HL-60 (cell line): ENCODE measurements around the gene EGR4.

Experiments
- DNase-seq, 2 experiments: peaks; one replicate each; pipeline ENCODE4 v3.0.0-alpha.2; 2010 to 2020; ENCODE audit warnings: low read depth in 1 of 2, low spot score in 1 of 2
- H3K27ac ChIP-seq: fragments of 250-450 bp; sonication (Bioruptor Pico); replicated peaks from 2 replicates; pipeline ENCODE4 v1.5.1; 2020; ENCODE audit warnings: mild to moderate bottlenecking, moderate library complexity
- H3K27me3 ChIP-seq: fragments of 250-450 bp; sonication (Bioruptor Pico); 2 replicates; pipeline ENCODE4 v1.5.1; 2021; ENCODE audit warnings: mild to moderate bottlenecking, moderate library complexity; ENCODE audit not compliant: insufficient read depth, poor library complexity, severe bottlenecking
- H3K4me3 ChIP-seq: replicated peaks from 2 replicates; pipeline ENCODE4 v1.5.1; 2011; ENCODE audit warnings: mild to moderate bottlenecking, control low read depth, low read length; ENCODE audit not compliant: insufficient read depth
- CTCF ChIP-seq: IDR thresholded peaks from one replicate; pipeline ENCODE4 v1.5.1; 2011; ENCODE audit warnings: low read length, control low read depth, inconsistent platforms; ENCODE audit not compliant: insufficient read depth
- GABPA ChIP-seq: IDR thresholded peaks from 2 replicates; pipeline ENCODE4 v1.6.1; 2012; ENCODE audit warnings: low read depth
- POLR2AphosphoS5 ChIP-seq: IDR thresholded peaks from 2 replicates; pipeline ENCODE4 v1.6.1; 2012; ENCODE audit warnings: low read depth
- REST ChIP-seq: IDR thresholded peaks from 2 replicates; pipeline ENCODE4 v1.6.1; 2012; ENCODE audit warnings: low read depth; ENCODE audit not compliant: insufficient replicate concordance
- SPI1 ChIP-seq: IDR thresholded peaks from 2 replicates; pipeline ENCODE4 v1.6.1; 2012; ENCODE audit warnings: low read depth, mild to moderate bottlenecking, borderline replicate concordance

EGR4 gene

GRCh38 chr2:73337828-73338227 is 44.5 kb upstream of the EGR4 start:
- Histone ChIP-seq H3K27ac (no peak overlapping the region), H3K27me3 (no peaks in the 10 kb centered on the region), H3K4me3 (no peak overlapping the region)
- DNase-seq, result no peak
- no peak for TF ChIP-seq POLR2AphosphoS5

DNA sequence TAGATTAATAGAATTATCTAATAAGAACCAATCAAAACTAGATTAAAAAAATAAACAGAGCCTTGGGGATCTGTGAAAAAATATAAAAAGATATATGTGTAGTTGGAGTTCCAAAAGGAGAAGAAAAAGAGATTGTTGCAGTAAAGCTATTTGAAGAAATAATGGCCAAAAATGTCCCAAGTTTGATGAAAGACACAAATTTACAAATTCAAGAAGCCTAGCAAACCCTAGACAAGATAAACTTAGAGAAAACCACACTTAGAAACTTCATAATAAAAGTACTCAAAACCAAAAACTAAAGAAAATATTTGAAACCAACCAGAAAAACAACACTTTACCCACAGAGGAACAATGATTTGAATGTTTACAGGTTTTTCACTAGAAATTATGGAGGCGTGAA is 41.3 kb upstream of the EGR4 start:
- Histone ChIP-seq H3K27me3 (no peaks in the 10 kb centered on the region), H3K27ac (no peak overlapping the region), H3K4me3 (no peak overlapping the region)
- TF ChIP-seq SPI1, result no peak
- no peak for TF ChIP-seq GABPA
- TF ChIP-seq POLR2AphosphoS5, result no peak
- TF ChIP-seq CTCF, result no peak
- TF ChIP-seq REST, result no peak
- DNase-seq, result no peak

- no peaks in the 10 kb centered on the region for H3K27me3 ChIP-seq
- DNase-seq, result no peak
These were observed 40.7 kb upstream of the EGR4 start for GRCh38 chr2:73334045-73334444.

More at GRCh38 chr2:73334045-73334444, 40.7 kb upstream of the EGR4 start:
- no peak overlapping the region for H3K4me3 ChIP-seq
- TF ChIP-seq GABPA (no peak), CTCF (no peak), SPI1 (no peak), REST (no peak), POLR2AphosphoS5 (no peak)
- H3K27ac ChIP-seq, result no peak overlapping the region
